Measurements from ENCODE around the gene KRT28. TPM values are rescaled to one million over a fixed set of nuclear protein-coding genes. Genes with fewer than 3 reads are reported as not detected.

KRT28 gene
- total RNA-seq, 1 donor from 2014 or later: not detected

- Histone ChIP-seq H3K4me1 (no peaks in the 10 kb centered on the region), H3K4me3 (no peak overlapping the region), H3K36me3 (no peaks in the 10 kb centered on the region), H3K27ac (no peak overlapping the region), H3K27me3 (peaks cover 11% of the 10 kb centered on the region), H3K9me3 (no peaks in the 10 kb centered on the region)
- no peak for TF ChIP-seq CTCF (IDR thresholded peaks at IDR 0.05)
- intact Hi-C loops (cut with DNase I): no loop called here
- ATAC-seq (no peak), DNase-seq (no peak)
Observed at GRCh38 chr17:40777971-40778370, 21.8 kb downstream of the KRT28 start.

GRCh38 chr17:40777459-40777858 lies 22.3 kb downstream of the KRT28 start:
- intact Hi-C loops (cut with DNase I): no loop called here
- H3K9me3 ChIP-seq: no peaks in the 10 kb centered on the region
- no peaks in the 10 kb centered on the region for H3K36me3 ChIP-seq
- H3K27me3 ChIP-seq: peaks cover 11% of the 10 kb centered on the region
- no peaks in the 10 kb centered on the region for H3K4me1 ChIP-seq
- H3K4me3 ChIP-seq: no peak overlapping the region
- ATAC-seq: no peak
- DNase-seq: no peak
- H3K27ac ChIP-seq: no peak overlapping the region
- no peak for TF ChIP-seq CTCF (IDR thresholded peaks at IDR 0.05)

- DNase-seq: no peak
- no peaks in the 10 kb centered on the region for H3K9me3 ChIP-seq
- peaks cover 11% of the 10 kb centered on the region for H3K27me3 ChIP-seq
- no peak overlapping the region for H3K4me3 ChIP-seq
- ATAC-seq: no peak
- no peaks in the 10 kb centered on the region for H3K4me1 ChIP-seq
- no peak overlapping the region for H3K27ac ChIP-seq
- H3K36me3 ChIP-seq: no peaks in the 10 kb centered on the region
- TF ChIP-seq CTCF (IDR thresholded peaks at IDR 0.05): no peak
- intact Hi-C loops (cut with DNase I): no loop called here
Observed at GRCh38 chr17:40775945-40776344, 23.8 kb downstream of the KRT28 start.

GRCh38 chr17:40772101-40772500 lies 27.7 kb downstream of the KRT28 start, which contains the start of gene KRT26:
Gene KRT26 (minus strand): TSS chr17:40772201. CDS start chr17:40772113, 88 bp downstream.
- ATAC-seq (no peak), DNase-seq (no peak)
- Histone ChIP-seq H3K4me3 (no peak within 1 kb of the TSS), H3K27me3 (no peaks in the 10 kb centered on the region), H3K27ac (no peak within 1 kb of the TSS), H3K36me3 (no peaks in the 10 kb centered on the region), H3K4me1 (no peaks in the 10 kb centered on the region), H3K9me3 (no peaks in the 10 kb centered on the region)
- no peak for TF ChIP-seq CTCF (IDR thresholded peaks at IDR 0.05)
- intact Hi-C loops (cut with DNase I): no loop called here

- H3K4me1 ChIP-seq: no peaks in the 10 kb centered on the region
- DNase-seq (no peak), ATAC-seq (no peak)
- peaks cover 7% of the 10 kb centered on the region for H3K9me3 ChIP-seq
- intact Hi-C loops (cut with DNase I): no loop called here
- H3K36me3 ChIP-seq: no peaks in the 10 kb centered on the region
- no peak for TF ChIP-seq CTCF (IDR thresholded peaks at IDR 0.05)
- no peaks in the 10 kb centered on the region for H3K27me3 ChIP-seq
- H3K4me3 ChIP-seq: no peak overlapping the region
- no peak overlapping the region for H3K27ac ChIP-seq
Observed at GRCh38 chr17:40765657-40766056, 34.1 kb downstream of the KRT28 start.

- Histone ChIP-seq H3K4me3 (no peak overlapping the region), H3K4me1 (no peaks in the 10 kb centered on the region), H3K36me3 (no peaks in the 10 kb centered on the region), H3K27me3 (no peaks in the 10 kb centered on the region), H3K27ac (no peak overlapping the region), H3K9me3 (peaks cover 18% of the 10 kb centered on the region)
- ATAC-seq (no peak), DNase-seq (no peak)
- intact Hi-C loops (cut with DNase I): no loop called here
- no peak for TF ChIP-seq CTCF (IDR thresholded peaks at IDR 0.05)
Observed at GRCh38 chr17:40763752-40764151, 36.0 kb downstream of the KRT28 start.
